ENCODE measurements around the gene AUTS2. TPM values are rescaled to one million over a fixed set of nuclear protein-coding genes. Genes with fewer than 3 reads are reported as not detected.

The AUTS2 gene
- total and polyA plus RNA-seq, 2 of the 8 experiments (the other 6 are each of a cell fraction or from before 2014, with no cell fraction given) = 25.9 to 101 TPM

GRCh38 chr7:70152313-70152712 is 554.0 kb downstream of the AUTS2 start (continued):
- TF ChIP-seq SIN3A (conservative IDR thresholded peaks at IDR 0.05 in 1 of 2, IDR thresholded peaks at IDR 0.05 in 1 of 2; ENCODE audit: low read depth in 1 of 2, low read length in 2 of 2) (no peak), EZH2 (IDR thresholded peaks at IDR 0.05; ENCODE audit: low read depth, low read length, severe bottlenecking) (no peak), SIRT6 (IDR thresholded peaks at IDR 0.05; ENCODE audit: low read length) (no peak), JUND (IDR thresholded peaks at IDR 0.05; ENCODE audit: low read length) (no peak)
